Measurements from ENCODE around the gene KIF13A.
A peak's percentile ranks its signal among the peaks of the same experiment; 100 is the strongest.
"Not testable (repeated sequence)": the region's sequence is repeated elsewhere in the genome, so short reads cannot be mapped to it uniquely, and the experiment has no call there.

KIF13A gene

DNA sequence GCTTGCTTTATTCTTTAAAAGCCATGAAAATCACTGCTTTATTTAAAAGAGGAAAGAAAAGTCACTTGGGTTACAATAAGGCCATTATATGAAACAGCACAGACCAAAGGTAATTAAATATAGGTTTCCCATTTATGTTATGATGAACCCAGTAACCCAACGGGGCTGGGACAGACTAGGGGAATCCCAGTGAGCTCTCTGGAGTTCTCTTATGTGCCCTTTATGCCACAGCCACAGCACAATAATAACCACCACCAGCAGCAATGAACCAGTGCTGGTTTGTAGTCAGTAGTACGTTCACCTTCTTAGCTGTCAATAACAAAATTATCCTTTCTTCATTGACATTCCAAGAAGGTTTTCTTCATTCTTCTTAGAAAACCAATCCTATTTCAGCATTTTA, 87.4 kb downstream of the KIF13A start:
- DNase-seq (ENCODE audit: low spot score) = no peak

GRCh38 chr6:17899491-17899890, 87.9 kb downstream of the KIF13A start:
- no peak for DNase-seq (ENCODE audit: low spot score)

- DNase-seq (ENCODE audit: low spot score) = no peak
Measured at GRCh38 chr6:17897681-17898080, 89.8 kb downstream of the KIF13A start.

DNA sequence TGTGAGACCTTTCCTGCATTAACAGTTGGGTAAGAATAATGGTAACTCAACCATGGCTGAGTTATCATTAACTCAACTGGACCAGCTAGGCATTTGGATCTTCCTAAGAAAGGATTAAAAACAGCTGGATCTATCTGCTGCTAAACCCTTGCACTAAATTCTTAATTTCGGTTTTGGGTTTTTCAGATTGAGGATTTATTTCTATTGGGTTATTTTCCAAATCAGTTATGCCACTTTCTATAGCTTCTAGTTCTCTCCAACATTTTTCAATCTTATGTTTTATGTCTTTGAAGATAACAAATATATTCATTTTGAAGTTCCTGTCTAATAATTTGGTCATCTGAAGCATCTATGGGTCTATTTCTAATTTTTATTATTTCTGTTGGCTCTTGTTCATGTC, 92.5 kb downstream of the KIF13A start:
- no peak for DNase-seq (ENCODE audit: low spot score)

- no peak for DNase-seq (ENCODE audit: low spot score)
Measured at GRCh38 chr6:17894191-17894590, 93.2 kb downstream of the KIF13A start.

GRCh38 chr6:17892097-17892686, 95.2 kb downstream of the KIF13A start:
- DNase-seq (ENCODE audit: low spot score) = no peak

DNA sequence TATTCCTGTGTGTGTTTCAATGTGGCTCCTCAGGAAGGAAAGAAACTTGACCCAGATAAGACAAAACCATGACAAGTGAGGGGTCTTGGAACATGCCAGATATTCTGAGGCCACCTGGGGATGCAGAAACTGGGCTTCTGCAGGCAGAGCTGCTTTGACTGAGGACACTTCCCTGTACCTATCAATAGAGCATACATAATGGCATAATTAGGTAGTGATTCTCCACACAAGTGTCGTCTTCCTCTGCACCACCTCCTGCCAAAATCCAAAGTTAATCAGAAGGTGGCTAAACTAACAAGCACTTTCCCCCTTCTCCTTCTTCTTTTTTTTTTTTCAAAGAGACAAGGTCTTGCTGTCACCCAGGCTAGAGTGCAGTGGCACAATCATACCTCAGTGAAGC, 97.1 kb downstream of the KIF13A start:
- no peak for DNase-seq (ENCODE audit: low spot score)

- DNase-seq (ENCODE audit: low spot score) = not testable (repeated sequence)
Measured at GRCh38 chr6:17889777-17890176, 97.7 kb downstream of the KIF13A start.

DNA sequence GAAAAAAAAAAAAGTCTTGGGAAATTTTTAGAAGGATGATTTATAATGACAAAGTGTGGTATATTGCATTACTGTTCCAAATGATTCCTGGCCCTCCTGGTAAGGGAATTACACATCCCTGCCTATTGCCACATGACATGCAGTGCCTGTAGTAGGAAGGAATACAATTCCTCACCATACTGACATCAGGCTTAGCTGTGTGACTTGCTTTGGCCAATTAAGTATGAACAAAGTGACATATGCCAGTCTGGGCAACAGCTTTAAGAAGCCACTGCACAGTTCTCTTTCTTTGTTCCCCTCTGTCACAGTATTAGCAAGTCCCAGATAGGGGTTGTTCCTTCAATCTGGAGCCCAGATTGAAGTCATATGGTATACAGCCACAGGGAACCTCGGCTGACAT, 100.5 kb downstream of the KIF13A start:
- peak; percentile 84 for DNase-seq (ENCODE audit: low spot score)

- no peak for DNase-seq (ENCODE audit: low spot score)
Measured at GRCh38 chr6:17885889-17886576, 101.4 kb downstream of the KIF13A start.

DNA sequence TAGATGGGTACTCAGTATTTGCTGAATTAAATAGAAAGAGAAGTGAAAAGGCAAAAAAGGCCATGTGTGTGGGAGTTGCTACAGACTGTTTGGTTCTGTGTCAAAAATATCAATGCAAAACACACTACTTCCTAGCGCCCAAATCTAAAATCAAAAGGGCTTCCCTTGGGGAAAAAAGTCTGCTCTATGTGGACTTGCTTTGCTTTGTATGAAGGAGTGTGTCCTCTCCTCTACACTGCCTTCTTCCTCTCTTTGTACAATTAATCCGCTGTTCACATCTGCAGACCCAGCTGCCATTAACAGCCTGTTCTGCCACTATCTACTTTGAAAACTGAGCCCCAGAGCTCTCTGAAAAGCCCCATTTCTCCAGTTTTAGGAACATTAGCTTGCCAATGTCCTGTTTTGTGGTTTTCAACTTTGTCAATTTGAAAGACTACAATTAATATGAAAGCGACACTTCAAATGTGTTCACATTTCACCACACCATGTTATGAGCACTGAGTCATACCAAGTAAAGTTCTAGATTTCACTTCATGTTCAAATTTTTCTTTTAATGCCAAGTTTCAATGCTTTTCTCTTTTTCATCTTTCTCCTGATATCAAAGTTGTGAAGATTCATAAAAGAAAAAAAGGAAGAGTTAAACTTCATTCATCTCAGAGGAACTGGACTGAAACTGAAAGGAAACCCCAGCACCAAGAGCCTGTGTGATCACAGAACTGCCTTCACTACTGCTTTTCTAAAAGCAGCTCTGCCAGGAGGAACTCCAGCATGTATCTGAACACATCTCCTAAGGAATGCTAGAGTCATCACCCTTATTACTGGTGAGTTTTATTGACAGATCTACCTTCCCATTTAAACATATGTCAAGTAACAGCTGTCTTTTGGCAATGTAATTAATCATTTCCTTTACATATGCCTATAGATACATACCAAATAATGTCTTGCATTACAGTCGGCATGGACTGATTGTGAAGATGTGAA, 102.6 kb downstream of the KIF13A start:
- DNase-seq (ENCODE audit: low spot score) = no peak

DNA sequence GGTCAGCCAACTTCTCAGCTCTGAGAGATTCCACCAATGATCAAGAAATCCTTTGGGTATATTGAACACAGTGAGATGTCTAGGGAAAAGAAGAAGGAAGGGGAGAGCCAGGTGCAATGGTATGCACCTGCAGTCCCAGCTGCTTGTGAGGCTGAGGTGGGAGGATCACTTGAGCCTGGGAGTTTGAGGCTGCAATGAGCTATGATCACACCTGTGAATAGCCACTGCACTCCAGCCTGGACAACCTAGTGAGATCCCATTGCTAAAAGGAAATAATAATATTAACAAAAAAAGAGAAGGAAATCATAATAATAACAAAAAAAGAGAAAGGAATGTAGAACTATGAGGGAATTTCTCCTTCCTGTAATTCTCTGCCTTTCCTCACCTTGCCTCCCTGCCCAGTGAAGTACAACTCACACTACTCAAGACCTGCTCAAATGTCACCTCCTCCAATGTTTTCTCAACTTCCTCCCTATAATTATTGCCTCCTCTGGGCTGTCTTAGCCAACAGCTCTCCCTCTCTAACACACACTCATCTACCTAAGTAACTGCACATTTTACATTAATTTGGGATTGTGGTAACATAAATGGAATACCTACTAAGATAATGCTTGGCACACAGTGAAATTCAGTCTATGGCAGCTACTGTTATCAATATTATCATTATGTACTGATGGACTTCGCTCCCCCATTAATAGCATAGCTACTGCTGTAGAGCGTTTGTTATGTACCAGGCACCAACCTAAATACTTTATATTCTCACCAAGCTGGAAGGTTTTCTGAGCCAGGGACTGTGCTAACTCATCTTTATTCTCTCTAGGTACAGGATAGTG, 103.6 kb downstream of the KIF13A start:
- no peak for DNase-seq (ENCODE audit: low spot score)

DNA sequence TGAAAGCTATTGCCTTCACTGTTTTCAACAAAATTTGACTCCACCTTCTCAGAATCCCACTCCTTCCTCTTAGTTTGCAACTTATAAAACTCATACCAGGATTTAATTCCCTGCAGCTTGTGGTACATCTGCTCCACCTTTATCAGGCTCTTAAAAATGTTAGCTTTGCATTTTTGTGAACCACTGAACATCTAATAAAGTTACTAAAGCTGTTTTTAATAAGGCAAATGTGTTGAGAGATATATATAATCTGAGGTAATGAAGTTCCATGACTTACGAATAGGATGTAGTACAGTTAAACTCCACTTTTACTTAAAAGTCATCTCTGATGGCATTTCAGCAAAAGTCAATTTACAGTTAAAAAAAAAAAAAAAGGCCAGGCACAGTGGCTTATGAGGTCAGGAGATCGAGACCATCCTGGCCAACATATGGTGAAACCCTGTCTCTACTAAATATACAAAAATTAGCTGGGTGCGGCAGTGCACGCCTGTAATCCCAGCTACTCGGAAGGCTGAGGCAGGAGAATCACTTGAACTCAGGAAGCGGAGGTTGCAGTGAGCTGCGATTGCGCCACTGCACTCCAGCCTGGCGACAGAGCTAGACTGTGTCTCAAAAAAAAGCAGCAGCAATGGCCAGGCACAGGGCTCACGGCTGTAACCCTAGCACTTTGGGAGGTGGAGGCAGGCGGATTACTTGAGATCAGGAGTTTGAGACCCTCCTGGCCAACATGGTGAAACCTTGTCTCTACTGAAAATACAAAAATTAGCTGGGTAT, 106.2 kb downstream of the KIF13A start:
- DNase-seq (ENCODE audit: low spot score) = no peak

DNA sequence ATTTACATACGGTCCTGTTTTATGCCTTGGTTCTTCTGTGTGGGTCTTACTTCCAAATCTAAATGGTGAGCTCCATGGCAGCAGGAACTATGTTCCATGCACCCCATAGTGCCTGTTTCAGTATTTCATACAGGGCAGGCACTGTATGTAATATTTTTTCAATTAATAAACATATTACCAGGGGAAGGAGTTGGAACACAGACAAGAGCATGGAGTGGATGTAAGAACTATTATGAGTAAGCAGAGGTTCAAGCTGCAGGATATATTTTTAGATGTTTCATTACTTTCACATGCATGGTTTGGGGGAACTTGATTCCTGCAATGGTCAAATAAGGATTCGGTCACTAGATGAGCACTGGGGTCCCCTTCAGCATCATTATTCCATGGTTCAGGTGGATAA, 108.3 kb downstream of the KIF13A start:
- DNase-seq (ENCODE audit: low spot score) = no peak

DNA sequence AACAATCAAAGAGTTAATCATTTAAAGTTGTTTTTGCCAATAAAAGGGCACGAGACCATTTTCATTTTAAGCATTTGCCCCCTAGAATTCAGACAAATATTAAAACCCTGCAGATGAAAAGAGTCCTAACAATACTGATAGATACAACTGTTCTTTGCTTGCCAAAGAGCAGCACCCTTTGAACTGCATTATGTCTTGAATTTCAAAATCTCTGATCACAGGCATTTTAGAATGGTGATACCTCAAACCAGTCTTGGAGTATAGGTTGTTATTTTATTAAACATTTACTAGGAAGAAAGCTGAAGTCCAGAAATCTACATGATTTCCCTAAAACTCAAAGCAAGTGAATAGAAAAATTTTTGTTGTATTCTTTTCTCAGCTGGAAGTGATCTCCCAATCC, 108.7 kb downstream of the KIF13A start:
- no peak for DNase-seq (ENCODE audit: low spot score)

DNA sequence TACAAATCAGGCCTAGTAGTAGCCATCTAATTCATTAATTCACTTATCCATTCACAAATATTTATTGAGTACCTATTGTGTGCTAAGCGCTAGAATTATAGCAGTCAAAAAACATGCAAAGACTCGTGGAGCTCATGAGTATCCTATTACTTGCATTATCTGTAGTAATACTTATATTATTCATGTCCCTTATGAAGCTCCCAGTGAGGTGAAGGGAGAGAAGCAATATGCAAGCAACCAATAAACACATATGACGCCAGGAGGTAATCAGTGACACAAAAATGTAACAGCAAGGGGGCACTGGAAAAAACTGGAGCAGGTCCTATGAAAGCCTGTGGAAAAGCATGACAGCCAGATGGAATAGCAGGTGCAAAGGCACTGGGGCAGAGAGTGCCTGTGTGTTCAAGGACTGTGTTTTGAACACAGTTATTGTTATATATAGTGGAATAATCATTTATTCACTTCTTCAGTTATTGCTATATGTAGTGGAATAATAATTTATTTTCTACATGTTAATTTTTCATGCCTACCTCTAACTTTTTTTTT, 109.5 kb downstream of the KIF13A start:
- no peak for DNase-seq (ENCODE audit: low spot score)

- DNase-seq (ENCODE audit: low spot score) = no peak
Measured at GRCh38 chr6:17877196-17877894, 110.1 kb downstream of the KIF13A start.

- no peak for DNase-seq (ENCODE audit: low spot score)
Measured at GRCh38 chr6:17874753-17875152, 112.7 kb downstream of the KIF13A start.

DNA sequence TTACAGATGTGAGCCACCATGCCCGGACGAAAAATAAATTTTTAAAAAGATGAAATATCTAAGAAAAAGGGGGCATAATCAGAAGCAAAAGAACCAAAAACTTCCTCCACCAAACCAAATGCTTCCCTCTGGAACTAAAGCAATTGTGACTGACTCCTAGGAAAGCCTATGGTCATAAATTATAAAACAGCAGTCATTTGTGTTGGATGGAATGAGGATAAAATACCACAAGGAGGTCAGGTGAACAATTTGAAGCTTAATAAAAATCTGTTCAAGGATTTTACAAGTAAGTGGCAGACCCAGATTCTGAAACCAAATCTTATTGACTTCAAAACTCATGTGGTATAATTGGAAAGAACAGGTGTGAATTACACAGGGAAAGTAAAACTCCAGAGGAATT, 114.5 kb downstream of the KIF13A start:
- DNase-seq (ENCODE audit: low spot score) = no peak

GRCh38 chr6:17871836-17872235, 115.6 kb downstream of the KIF13A start:
- DNase-seq (ENCODE audit: low spot score) = no peak

Data from cerebellar cortex (tissue), 1 donor.